DOHH2 (cell line): ENCODE results near the gene NOP53.
"Not testable (repeated sequence)": the region's sequence is repeated elsewhere in the genome, so short reads cannot be mapped to it uniquely, and the experiment has no call there.

Source experiments
- H3F3A ChIP-seq: fragments of 200-600 bp; sonication (generic), shearing (Covaris generic); 2 replicates; pipeline ENCODE4 v1.6.0; 2016; ENCODE audit warnings: antibody characterized with exemption, mild to moderate bottlenecking; ENCODE audit not compliant: control insufficient read depth, insufficient read depth
- H3K27ac ChIP-seq: fragments of 200-600 bp; sonication (generic); 2 replicates; pipeline ENCODE4 v1.5.1; 2014; ENCODE audit warnings: low read depth, mild to moderate bottlenecking, low read length, moderate library complexity
- H3K27me3 ChIP-seq: fragments of 200-600 bp; sonication (generic); 2 replicates; pipeline ENCODE4 v1.6.1; 2014; ENCODE audit warnings: mild to moderate bottlenecking, low read length, mixed read lengths; ENCODE audit not compliant: control insufficient read depth
- H3K36me3 ChIP-seq: fragments of 200-600 bp; sonication (generic); 2 replicates; pipeline ENCODE4 v1.6.1; 2014; ENCODE audit warnings: mild to moderate bottlenecking, low read length, moderate library complexity, mixed read lengths; ENCODE audit not compliant: control insufficient read depth
- H3K4me1 ChIP-seq: fragments of 200-600 bp; sonication (generic); 2 replicates; pipeline ENCODE4 v1.6.1; 2014; ENCODE audit warnings: mild to moderate bottlenecking, low read length, mixed read lengths; ENCODE audit not compliant: control insufficient read depth
- H3K4me2 ChIP-seq: fragments of 200-600 bp; sonication (generic); 2 replicates; pipeline ENCODE4 v1.6.0; 2014; ENCODE audit warnings: mild to moderate bottlenecking, low read length, moderate library complexity
- H3K4me3 ChIP-seq: fragments of 200-600 bp; sonication (generic); 2 replicates; pipeline ENCODE4 v1.5.1; 2014; ENCODE audit warnings: mild to moderate bottlenecking, low read length, mixed read lengths
- H3K79me2 ChIP-seq: fragments of 200-600 bp; sonication (generic); 2 replicates; pipeline ENCODE4 v1.6.1; 2014; ENCODE audit warnings: mild to moderate bottlenecking, low read length, mixed read lengths; ENCODE audit not compliant: control insufficient read depth
- H3K9me2 ChIP-seq: fragments of 200-600 bp; sonication (generic); replicated peaks from 2 replicates; pipeline ENCODE4 v1.6.1; 2014; ENCODE audit warnings: mild to moderate bottlenecking, low read length, mixed read lengths; ENCODE audit not compliant: control insufficient read depth
- H3K9me3 ChIP-seq: fragments of 200-600 bp; sonication (generic); 2 replicates; pipeline ENCODE4 v1.6.1; 2014; ENCODE audit warnings: antibody characterized with exemption, low read length, mixed read lengths; ENCODE audit not compliant: control insufficient read depth, insufficient read depth
- H4K20me1 ChIP-seq: fragments of 200-600 bp; sonication (generic); 2 replicates; pipeline ENCODE4 v1.6.0; 2014; ENCODE audit warnings: low read depth, mild to moderate bottlenecking, antibody characterized with exemption, low read length, moderate library complexity; ENCODE audit not compliant: control insufficient read depth, insufficient read depth
- EZH2phosphoT487 ChIP-seq: fragments of 200-600 bp; sonication (generic); IDR thresholded peaks from 2 replicates; pipeline ENCODE4 v1.6.1; 2017; ENCODE audit warnings: borderline replicate concordance, mild to moderate bottlenecking, antibody characterized with exemption, low read length, moderate library complexity, mixed read lengths
- TF ChIP-seq, protein P1 (sequence below): fragments of 200-600 bp; sonication (generic); IDR thresholded peaks from one replicate; pipeline ENCODE4 v1.5.1; 2014; ENCODE audit warnings: antibody characterized with exemption, mild to moderate bottlenecking, low read depth, low read length; ENCODE audit not compliant: poor library complexity, severe bottlenecking

NOP53 gene

DNA sequence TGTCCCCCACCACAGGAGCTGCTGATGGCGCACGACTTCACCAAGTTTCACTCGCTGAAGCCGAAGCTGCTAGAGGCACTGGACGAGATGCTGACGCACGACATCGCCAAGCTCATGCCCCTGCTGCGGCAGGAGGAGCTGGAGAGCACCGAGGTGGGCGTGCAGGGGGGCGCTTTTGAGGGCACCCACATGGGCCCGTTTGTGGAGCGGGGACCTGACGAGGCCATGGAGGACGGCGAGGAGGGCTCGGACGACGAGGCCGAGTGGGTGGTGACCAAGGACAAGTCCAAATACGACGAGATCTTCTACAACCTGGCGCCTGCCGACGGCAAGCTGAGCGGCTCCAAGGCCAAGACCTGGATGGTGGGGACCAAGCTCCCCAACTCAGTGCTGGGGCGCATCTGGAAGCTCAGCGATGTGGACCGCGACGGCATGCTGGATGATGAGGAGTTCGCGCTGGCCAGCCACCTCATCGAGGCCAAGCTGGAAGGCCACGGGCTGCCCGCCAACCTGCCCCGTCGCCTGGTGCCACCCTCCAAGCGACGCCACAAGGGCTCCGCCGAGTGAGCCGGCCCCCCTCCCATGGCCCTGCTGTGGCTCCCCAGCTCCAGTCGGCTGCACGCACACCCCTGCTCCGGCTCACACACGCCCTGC, 4.4 kb upstream of the NOP53 start:
- Histone ChIP-seq H3F3A (0 out of 2 replicates have a peak, but pooled peaks cover 3% of the 10 kb centered on the region), H4K20me1 (no peaks in the 10 kb centered on the region), H3K4me2 (no peak overlapping the region), H3K9me3 (no peaks in the 10 kb centered on the region), H3K27me3 (no peaks in the 10 kb centered on the region), H3K4me1 (peaks cover 44% of the 10 kb centered on the region), H3K79me2 (peaks cover 7% of the 10 kb centered on the region), H3K4me3 (no peak overlapping the region), H3K27ac (no peak overlapping the region), H3K9me2 (no peaks in the 10 kb centered on the region), H3K36me3 (no peaks in the 10 kb centered on the region)
- TF ChIP-seq, protein P1, sequence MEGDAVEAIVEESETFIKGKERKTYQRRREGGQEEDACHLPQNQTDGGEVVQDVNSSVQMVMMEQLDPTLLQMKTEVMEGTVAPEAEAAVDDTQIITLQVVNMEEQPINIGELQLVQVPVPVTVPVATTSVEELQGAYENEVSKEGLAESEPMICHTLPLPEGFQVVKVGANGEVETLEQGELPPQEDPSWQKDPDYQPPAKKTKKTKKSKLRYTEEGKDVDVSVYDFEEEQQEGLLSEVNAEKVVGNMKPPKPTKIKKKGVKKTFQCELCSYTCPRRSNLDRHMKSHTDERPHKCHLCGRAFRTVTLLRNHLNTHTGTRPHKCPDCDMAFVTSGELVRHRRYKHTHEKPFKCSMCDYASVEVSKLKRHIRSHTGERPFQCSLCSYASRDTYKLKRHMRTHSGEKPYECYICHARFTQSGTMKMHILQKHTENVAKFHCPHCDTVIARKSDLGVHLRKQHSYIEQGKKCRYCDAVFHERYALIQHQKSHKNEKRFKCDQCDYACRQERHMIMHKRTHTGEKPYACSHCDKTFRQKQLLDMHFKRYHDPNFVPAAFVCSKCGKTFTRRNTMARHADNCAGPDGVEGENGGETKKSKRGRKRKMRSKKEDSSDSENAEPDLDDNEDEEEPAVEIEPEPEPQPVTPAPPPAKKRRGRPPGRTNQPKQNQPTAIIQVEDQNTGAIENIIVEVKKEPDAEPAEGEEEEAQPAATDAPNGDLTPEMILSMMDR = no peak
- TF ChIP-seq EZH2phosphoT487 = no peak

DNA sequence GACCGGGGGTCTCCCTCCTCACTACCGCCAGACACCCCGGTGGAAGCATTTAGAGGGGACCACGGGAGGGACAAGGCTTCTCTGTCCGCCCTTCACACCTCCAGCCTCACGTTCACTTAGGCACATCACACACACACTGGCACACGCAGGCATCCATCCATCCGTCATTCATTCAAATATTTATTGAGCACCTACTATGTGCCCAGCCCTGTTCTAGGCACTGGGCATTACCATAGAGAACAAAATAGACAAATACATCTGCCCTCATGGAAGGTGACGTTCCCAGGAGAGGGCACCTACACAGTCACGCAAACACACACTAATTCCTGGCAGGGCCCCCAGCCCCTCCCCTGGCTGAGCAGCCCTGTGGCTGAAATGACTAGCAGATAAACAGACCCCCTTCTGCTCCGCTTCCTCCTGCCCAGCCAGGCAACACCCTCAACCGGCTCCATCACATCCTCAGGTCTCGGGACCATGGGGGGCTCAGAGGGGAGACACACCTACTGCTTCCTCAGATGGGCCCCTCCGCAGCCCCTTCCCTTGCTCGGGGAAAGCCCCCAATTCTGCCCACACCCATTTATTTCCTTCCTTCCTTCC, 3.7 kb upstream of the NOP53 start:
- peaks cover 3% of the 10 kb centered on the region for H3K36me3 ChIP-seq
- peaks cover 1% of the 10 kb centered on the region; the same call in 1 of the 2 replicates for H4K20me1 ChIP-seq

DNA sequence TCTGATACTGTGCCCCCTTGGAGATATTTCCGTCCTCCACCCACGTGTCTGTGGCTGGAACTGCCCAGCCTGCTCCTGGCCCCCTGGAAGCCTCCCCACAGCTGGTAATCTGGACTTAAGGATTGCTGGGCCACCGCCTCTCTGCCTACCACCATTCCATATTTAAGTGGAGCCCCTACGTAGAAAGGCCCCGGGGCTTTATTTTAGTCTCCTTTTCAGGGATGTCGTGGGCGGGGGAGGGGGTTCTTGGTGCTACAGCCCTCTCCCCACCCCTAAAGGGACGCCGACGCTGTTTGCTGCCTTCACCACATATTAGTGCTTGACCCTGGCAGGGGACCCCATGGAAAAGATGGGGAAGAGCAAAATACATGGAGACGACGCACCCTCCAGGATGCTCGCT, 2.7 kb upstream of the NOP53 start:
- peaks cover 6% of the 10 kb centered on the region; the same call in 1 of the 2 replicates for H4K20me1 ChIP-seq
- no peaks in the 10 kb centered on the region for H3K27me3 ChIP-seq
- peaks cover 23% of the 10 kb centered on the region for H3K79me2 ChIP-seq
- H3K4me3 ChIP-seq = 0 out of 2 replicates have a peak overlapping the region, but pooled peaks have one; percentile 98
- no peak overlapping the region for H3K27ac ChIP-seq
- H3K9me3 ChIP-seq = no peaks in the 10 kb centered on the region
- H3K4me2 ChIP-seq = peak overlapping the region; percentile 93; the same call in 1 of the 2 replicates
- peaks cover 58% of the 10 kb centered on the region for H3K4me1 ChIP-seq
- H3K9me2 ChIP-seq = no peaks in the 10 kb centered on the region
- no peak for TF ChIP-seq EZH2phosphoT487
- TF ChIP-seq, protein P1 = no peak
- H3K36me3 ChIP-seq = peaks cover 12% of the 10 kb centered on the region
- 0 out of 2 replicates have a peak, but pooled peaks cover 3% of the 10 kb centered on the region for H3F3A ChIP-seq

More for the DNA sequence above, 3.7 kb upstream of the NOP53 start:
- H3K4me1 ChIP-seq = peaks cover 50% of the 10 kb centered on the region
- no peaks in the 10 kb centered on the region for H3K9me2 ChIP-seq
- H3K4me2 ChIP-seq = no peak overlapping the region
- H3K9me3 ChIP-seq = no peaks in the 10 kb centered on the region
- 0 out of 2 replicates have a peak, but pooled peaks cover 3% of the 10 kb centered on the region for H3F3A ChIP-seq
- no peak overlapping the region for H3K27ac ChIP-seq
- TF ChIP-seq, protein P1 = no peak
- TF ChIP-seq EZH2phosphoT487 = no peak
- no peak overlapping the region for H3K4me3 ChIP-seq
- no peaks in the 10 kb centered on the region for H3K27me3 ChIP-seq
- peaks cover 13% of the 10 kb centered on the region for H3K79me2 ChIP-seq

DNA sequence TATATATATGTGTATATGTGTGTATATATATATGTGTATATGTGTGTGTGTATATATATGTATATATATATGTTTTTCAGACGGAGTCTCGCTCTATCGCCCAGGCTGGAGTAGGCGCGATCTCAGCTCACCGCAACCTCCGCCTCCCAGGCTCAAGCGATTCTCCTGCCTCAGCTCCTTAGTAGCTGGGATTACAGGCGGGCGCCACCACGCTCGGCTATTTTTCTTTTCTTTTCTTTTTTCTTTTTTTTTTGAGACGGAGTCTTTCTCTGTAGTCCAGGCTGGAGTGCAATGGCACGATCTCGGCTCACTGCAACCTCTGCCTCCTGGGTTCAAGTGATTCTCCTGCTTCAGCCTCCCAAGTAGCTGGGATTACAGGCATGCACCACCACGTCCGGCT, 783 bp downstream of the NOP53 start:
- Histone ChIP-seq H3K4me1 (peaks cover 68% of the 10 kb centered on the region), H3K4me2 (peak overlapping the region; percentile 93), H4K20me1 (peaks cover 14% of the 10 kb centered on the region), H3K79me2 (peaks cover 50% of the 10 kb centered on the region), H3K36me3 (peaks cover 45% of the 10 kb centered on the region), H3K4me3 (peak overlapping the region; percentile 98)
- not testable (repeated sequence) for H3K9me3 ChIP-seq, H3K27me3 ChIP-seq, H3F3A ChIP-seq, H3K9me2 ChIP-seq, H3K27ac ChIP-seq
